Measurements from ENCODE around the gene SMC4.

Gene SMC4

DNA sequence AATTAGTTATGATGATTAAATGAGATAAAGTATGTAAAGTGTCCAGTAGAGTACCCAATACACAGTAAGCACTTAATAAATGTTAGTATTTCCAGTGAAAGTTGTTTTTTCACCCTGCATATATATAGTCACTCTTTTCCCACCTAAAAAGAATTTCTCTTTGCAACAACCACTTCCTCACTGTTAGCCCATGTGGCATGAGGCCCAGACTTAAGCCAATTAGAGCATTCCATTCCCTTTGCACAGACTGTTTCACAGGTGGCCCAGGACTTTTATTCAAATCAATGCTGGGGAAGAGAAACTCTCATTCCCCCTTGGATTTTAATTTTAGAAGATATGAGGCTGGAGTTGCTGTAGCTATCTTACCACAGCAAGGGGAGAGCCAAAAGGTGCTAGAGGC, 4.2 kb upstream of the SMC4 start:
- no peak for DNase-seq

DNA sequence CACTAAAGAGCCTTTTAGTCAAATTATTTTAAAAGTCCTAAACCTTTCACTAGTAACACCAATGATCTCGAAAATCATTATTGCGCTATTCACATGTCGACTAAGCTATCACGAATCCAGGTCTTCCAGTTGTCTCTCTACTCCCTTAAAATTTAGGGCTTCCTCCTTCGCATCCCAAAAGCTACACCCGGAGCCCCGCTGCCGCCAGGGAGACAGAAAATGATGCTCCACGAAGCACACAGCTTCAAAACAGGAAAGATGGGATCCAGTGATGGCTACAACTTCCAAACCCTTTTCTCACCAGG, 678 bp upstream of the SMC4 start:
- no peak for DNase-seq

DNA sequence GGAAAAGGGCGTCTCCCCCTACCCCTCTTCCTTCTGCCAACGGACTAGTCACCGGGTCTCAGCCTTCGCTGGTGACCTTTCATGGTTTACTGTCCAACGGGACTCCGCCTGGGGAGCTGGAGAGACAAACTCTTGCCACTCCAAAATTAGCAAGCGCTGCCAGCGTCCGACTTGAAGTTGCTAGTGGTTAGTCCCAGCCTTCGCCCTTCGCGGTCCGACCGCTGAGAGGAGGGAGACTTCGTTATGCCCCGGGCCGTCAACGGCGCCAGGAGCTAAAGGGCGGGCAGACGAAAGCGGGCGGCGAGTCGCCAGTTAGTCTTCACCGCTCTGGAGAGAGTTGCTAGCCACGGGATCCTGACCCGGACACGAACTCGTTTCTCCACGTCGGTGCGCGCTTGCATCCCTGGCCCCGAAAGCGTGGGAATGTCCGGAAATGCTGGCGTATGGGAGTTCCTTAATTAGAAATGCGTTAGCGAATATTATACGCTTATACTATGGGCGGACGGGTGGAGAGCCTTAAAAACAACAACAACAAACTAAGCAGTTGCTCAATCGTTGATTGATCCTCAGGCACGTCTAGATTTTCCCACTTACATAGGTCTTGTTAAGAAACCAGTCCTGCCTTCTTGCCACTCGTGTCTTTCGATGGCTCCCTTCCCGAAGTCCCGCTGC, 716 bp downstream of the SMC4 start:
- peak; percentile 76 to 83 (median 82) for DNase-seq

GRCh38 chr3:160400702-160401150, 1.3 kb downstream of the SMC4 start:
- peak; percentile 32 to 66 (median 45) for DNase-seq

- peak; percentile 71 to 80 (median 73) for DNase-seq
Observed at GRCh38 chr3:160401291-160402095, 2.0 kb downstream of the SMC4 start.

DNA sequence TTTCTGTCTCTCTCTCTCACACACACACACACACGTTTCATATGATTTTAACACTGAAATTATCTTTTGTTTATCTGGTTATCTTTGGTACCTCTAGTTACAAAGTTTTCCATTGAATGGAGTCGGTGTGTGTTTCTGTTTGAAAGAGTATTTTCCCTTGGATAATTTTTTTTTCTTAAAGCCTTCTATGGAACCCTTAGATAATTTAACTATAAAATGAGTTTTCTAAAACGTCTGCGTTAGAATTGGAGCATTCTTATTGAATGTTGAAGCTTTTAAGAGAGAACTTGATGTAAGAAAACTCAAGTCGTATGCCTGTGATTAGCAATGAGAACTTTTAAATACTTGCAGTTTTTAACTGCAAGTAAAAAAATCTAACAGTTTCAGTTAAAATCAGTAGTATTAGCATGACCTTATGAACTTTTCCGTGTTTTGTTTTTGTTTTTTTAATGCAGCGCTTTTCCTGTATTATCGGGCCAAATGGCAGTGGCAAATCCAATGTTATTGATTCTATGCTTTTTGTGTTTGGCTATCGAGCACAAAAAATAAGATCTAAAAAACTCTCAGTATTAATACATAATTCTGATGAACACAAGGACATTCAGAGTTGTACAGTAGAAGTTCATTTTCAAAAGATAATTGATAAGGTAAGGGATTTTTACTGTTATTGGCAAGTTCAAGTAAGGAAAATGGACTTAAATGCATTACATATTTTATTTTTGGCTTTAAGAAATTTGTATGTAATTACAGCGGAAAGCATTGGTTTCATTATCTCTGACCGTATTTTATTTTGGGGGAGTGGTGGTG, 3.0 kb downstream of the SMC4 start:
- no peak for DNase-seq

DNA sequence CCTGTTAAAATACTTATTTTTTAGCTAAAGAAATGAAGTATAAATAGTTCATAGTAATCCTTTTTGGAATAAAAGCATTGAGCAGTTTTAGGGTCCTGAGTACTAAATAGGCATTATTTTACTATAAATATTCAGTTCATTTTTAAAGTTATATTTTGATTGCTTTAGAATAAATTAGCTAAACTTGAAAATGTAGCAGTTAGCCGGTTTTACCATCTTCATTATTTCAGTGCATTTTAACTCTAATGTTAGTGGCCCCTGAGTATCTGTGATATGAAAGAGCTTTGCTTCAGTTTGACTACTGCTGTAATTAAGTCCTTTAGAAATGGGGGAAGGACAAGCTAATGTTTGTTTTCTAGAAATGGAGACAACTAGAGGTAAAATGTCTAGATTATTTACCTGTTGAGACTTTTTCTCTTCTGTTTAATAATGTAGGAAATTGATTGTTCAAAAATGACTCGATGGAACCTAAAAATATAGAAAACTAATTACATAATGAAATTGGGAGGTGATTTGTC, 3.6 kb downstream of the SMC4 start:
- DNase-seq, result no peak

- peak; percentile 18 to 57 (median 51) for DNase-seq
Observed at GRCh38 chr3:160403796-160404470, 4.5 kb downstream of the SMC4 start.

DNA sequence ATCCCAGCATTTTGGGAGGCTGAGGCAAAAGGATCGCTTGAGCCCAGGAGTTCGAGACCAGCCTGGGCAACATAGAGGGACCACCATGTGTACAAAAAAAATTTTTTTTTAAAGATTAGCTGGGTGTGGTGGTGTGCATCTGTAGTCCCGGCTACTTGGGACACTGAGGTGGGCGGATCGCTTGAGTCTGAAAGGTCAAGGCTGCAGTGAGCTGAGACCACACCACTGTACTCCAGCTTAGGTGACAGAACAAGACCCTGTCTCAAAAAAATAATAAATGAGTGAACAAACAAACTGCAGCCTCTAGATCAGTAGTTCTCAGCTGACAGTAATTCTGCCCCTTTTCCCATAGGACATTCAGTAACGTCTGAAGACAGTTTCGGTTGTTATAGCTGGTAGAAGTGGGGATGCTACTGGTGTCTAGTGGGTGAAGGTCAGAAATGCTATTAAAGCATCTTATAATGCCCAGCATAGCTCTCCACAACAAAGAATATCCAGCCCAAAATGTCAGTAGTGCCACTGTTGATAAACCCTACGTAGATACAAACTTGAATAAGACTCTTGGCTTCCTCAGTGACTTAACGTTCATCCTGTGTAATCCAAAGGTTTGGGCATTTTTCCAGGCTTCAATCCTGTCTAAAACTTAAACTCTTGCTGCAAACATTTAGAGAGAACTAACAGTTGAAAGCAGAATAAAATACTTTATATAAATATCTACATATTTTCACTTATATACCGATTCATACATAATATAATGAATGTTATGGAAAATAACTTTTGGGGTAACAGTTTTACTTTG, 10.6 kb downstream of the SMC4 start:
- DNase-seq, result no peak

- DNase-seq, result no peak
Observed at GRCh38 chr3:160412477-160412876, 13.0 kb downstream of the SMC4 start.

DNA sequence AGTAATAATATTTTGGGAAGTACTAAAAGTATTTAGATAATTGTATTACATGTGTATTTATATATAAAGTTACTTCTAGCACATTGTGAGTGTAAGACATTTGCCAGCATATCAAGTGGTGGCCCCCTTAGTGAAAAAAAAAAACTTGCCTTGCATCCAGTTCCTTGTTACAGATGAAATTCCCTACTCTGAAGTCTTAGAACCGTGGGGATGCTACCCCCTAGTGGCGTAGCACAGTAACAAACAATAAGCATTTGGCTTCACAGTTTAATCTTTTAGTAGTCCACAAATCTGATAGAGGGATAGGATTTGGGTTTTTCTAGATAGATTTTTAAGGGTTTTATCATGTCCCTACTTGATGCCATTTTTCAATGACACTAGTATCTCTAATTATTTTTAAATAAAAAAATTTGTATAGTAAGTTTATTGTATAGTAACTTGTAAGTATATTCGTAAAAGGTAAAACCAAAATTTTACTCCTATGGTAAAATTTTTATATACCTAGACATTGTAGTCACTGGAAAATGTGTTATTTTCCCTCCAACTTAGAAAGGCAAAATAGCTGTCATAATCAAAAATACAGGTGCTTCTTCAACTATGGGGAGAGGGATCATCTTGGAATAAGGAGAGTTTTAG, 14.3 kb downstream of the SMC4 start:
- DNase-seq, result peak; percentile 80 to 82 (median 82)

DNA sequence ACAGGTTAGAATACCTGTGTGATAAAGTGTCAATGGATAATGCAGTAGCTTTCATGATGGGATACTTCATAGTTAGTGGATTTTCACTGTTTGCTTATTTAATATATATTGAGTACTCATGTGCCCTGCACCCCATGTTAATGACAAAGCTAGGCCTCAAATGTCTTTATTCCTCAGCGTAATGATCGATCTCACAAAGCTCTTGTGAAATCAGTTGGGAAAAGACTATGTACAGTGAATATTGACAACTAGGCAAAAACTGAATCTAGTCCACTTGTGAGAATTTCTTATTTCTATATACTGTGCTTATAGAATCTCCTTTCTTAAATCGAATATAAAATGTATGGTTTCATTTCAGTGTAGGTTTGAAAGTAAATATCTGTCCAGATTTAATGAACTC, 17.9 kb downstream of the SMC4 start:
- no peak for DNase-seq

DNA sequence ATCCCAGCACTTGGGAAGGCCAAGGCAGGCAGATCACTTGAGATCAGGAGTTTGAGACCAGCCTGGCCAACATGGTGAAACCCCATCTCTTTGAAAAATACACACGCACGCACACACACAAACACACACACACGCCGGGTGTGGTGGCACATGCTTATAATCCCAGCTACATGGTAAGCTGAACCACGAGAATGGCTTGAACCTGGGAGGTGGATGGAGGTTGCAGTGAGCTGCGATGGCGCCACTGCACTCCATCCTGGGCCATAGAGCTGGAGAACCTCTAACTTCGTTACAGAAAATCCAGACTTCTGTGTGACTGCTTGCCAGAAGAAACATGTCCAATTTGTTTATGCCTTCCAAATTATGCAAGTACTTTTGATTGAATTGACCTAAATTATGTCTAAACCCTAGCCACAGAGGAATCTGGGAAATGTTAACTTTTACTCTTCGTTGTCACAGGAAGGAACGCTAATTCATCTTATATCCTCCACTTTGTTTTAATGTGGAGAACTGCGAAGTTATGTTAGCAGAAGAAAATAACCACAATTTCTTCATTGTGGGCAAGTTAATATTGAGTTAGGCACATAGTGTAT, 28.5 kb downstream of the SMC4 start:
- DNase-seq, result no peak

DNA sequence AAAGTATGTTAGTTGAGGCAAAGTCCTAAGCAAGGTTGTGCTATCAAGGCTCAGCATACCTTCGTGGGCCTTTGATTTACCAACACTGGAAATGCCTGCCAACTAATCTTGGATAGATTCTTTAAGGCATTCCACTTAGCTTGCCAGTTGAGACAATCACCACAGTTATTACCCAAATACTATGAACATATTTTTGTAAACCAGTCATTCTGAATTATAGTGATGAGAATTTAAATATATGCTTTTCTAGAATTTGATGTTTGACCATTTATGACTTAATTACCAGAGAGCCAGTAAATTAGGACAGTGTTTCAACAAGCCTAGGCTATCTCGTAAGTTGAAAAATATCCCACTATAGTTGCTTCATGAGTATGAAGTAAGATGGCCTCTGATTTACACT, 34.6 kb downstream of the SMC4 start:
- no peak for DNase-seq

DNA sequence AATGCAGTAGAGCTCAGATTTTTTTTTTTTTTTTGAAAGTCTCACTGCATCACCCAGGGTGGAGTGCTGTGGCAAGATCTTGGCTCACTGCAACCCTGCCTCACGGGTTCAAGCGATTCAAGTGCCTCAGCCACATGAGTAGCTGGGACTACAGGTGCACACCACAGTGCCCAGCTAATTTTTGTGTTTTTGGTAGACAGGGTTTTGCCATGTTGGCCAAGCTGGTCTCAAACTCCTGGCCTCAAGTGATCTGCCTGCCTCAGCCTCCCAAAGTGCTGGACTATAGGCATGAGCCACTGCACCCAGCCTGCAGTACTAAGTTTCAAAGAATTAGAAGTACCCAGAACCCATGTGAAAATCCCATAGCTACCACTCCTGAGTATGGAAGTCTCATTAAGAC, 35.6 kb downstream of the SMC4 start:
- no peak for DNase-seq

DNA sequence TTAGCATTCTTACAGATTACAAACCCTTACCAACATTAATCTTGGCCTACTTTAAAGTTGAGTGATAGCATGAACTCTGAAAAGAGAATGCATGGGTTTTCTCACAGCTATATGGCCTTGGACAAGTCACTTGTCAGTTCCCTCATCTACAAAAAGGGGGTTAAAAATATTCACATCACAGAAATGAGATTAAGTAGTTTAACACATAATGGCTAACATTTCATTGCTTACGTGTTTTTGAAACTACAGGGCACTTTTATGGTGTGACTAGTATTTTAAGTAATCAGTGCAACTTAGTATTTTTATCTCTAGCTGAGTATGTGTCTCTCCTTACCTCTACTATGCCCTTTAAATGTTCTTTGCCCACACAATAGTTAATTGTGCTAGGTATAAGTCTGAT, 36.3 kb downstream of the SMC4 start:
- DNase-seq, result no peak

- DNase-seq, result no peak
Observed at GRCh38 chr3:160437083-160437455, 37.6 kb downstream of the SMC4 start.

DNA sequence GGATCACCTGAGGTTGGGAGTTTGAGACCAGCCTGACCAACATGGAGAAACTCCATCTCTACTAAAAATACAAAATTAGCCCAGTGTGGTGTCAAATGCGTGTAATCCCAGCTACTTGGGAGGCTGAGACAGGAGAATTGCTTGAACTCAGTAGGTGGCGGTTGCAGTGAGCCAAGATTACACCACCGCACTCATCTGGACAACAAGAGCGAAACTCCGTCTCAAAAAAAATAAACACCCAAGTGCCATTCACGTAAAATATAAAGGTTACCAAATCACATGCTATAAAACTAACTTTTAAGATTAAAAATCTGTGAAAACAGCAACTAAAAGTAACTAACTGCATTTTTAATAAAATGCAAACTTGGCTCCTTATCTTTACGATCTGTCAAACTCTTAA, 41.2 kb downstream of the SMC4 start:
- no peak for DNase-seq

- no peak for DNase-seq
Observed at GRCh38 chr3:160444411-160444810, 45.0 kb downstream of the SMC4 start.

- DNase-seq, result no peak
Observed at GRCh38 chr3:160445854-160446253, 46.4 kb downstream of the SMC4 start.

- DNase-seq, result no peak
Observed at GRCh38 chr3:160446522-160447056, 47.1 kb downstream of the SMC4 start.
